ENCODE results near the gene RCOR3. TPM values are rescaled to one million over a fixed set of nuclear protein-coding genes. Genes with fewer than 3 reads are reported as not detected.
"Not testable (repeated sequence)": the region's sequence is repeated elsewhere in the genome, so short reads cannot be mapped to it uniquely, and the experiment has no call there.

The RCOR3 gene
- total RNA-seq (2014; rRNA removed; shearing (Covaris generic); ENCODE audit: low replicate concordance) = 6.6 and 34.3 TPM in 2 replicates

- in situ Hi-C loops (cut with HindIII; ENCODE audit: low pct_unique_long_range_greater_than_20kb, low sequenced_read_pairs) = no loop called here
- peak; percentile 94 for DNase-seq (ENCODE audit: low read depth)
These were observed at the start of gene RCOR3 for GRCh38 chr1:211258756-211259637. Gene RCOR3, plus strand, starts transcription at chr1:211259366. Its CDS starts 195 bp downstream, at chr1:211259561.

- in situ Hi-C loops (cut with HindIII; ENCODE audit: low pct_unique_long_range_greater_than_20kb, low sequenced_read_pairs) = no loop called here
- DNase-seq (ENCODE audit: low read depth) = no peak
These were observed 49.1 kb upstream of the RCOR3 start for GRCh38 chr1:211210052-211210451.

- no peak for DNase-seq (ENCODE audit: low read depth)
- in situ Hi-C loops (cut with HindIII; ENCODE audit: low pct_unique_long_range_greater_than_20kb, low sequenced_read_pairs) = no loop called here
These were observed 48.2 kb upstream of the RCOR3 start for GRCh38 chr1:211210965-211211364.

- in situ Hi-C loops (cut with HindIII; ENCODE audit: low pct_unique_long_range_greater_than_20kb, low sequenced_read_pairs) = no loop called here
These were observed 45.5 kb upstream of the RCOR3 start for GRCh38 chr1:211213702-211214101.

GRCh38 chr1:211215577-211215976 is 43.6 kb upstream of the RCOR3 start:
- DNase-seq (ENCODE audit: low read depth) = no peak
- in situ Hi-C loops (cut with HindIII; ENCODE audit: low pct_unique_long_range_greater_than_20kb, low sequenced_read_pairs) = no loop called here

More at GRCh38 chr1:211213702-211214101, 45.5 kb upstream of the RCOR3 start:
- DNase-seq (ENCODE audit: low read depth) = no peak

GRCh38 chr1:211217392-211217791 is 41.8 kb upstream of the RCOR3 start:
- in situ Hi-C loops (cut with HindIII; ENCODE audit: low pct_unique_long_range_greater_than_20kb, low sequenced_read_pairs) = no loop called here
- no peak for DNase-seq (ENCODE audit: low read depth)

GRCh38 chr1:211222469-211223234 is 36.5 kb upstream of the RCOR3 start:
- DNase-seq (ENCODE audit: low read depth); in situ Hi-C loops (cut with HindIII; ENCODE audit: low pct_unique_long_range_greater_than_20kb, low sequenced_read_pairs): not testable (repeated sequence)

- in situ Hi-C loops (cut with HindIII; ENCODE audit: low pct_unique_long_range_greater_than_20kb, low sequenced_read_pairs); DNase-seq (ENCODE audit: low read depth): not testable (repeated sequence)
These were observed 30.4 kb upstream of the RCOR3 start for GRCh38 chr1:211228573-211229364.

- in situ Hi-C loops (cut with HindIII; ENCODE audit: low pct_unique_long_range_greater_than_20kb, low sequenced_read_pairs) = no loop called here
- DNase-seq (ENCODE audit: low read depth) = no peak
These were observed 29.8 kb upstream of the RCOR3 start for GRCh38 chr1:211229365-211229759.

GRCh38 chr1:211231873-211232272 is 27.3 kb upstream of the RCOR3 start:
- DNase-seq (ENCODE audit: low read depth) = no peak
- in situ Hi-C loops (cut with HindIII; ENCODE audit: low pct_unique_long_range_greater_than_20kb, low sequenced_read_pairs) = no loop called here

- no peak for DNase-seq (ENCODE audit: low read depth)
- in situ Hi-C loops (cut with HindIII; ENCODE audit: low pct_unique_long_range_greater_than_20kb, low sequenced_read_pairs) = no loop called here
These were observed 22.4 kb upstream of the RCOR3 start for GRCh38 chr1:211236633-211237320.

GRCh38 chr1:211237579-211237978 is 21.6 kb upstream of the RCOR3 start:
- DNase-seq (ENCODE audit: low read depth) = no peak
- in situ Hi-C loops (cut with HindIII; ENCODE audit: low pct_unique_long_range_greater_than_20kb, low sequenced_read_pairs) = no loop called here

GRCh38 chr1:211240567-211240966 is 18.6 kb upstream of the RCOR3 start:
- in situ Hi-C loops (cut with HindIII; ENCODE audit: low pct_unique_long_range_greater_than_20kb, low sequenced_read_pairs); DNase-seq (ENCODE audit: low read depth): not testable (repeated sequence)

- in situ Hi-C loops (cut with HindIII; ENCODE audit: low pct_unique_long_range_greater_than_20kb, low sequenced_read_pairs) = no loop called here
- no peak for DNase-seq (ENCODE audit: low read depth)
These were observed 18.1 kb upstream of the RCOR3 start for GRCh38 chr1:211241071-211241470.

- in situ Hi-C loops (cut with HindIII; ENCODE audit: low pct_unique_long_range_greater_than_20kb, low sequenced_read_pairs); DNase-seq (ENCODE audit: low read depth): not testable (repeated sequence)
These were observed 15.5 kb upstream of the RCOR3 start for GRCh38 chr1:211243639-211244038.

- in situ Hi-C loops (cut with HindIII; ENCODE audit: low pct_unique_long_range_greater_than_20kb, low sequenced_read_pairs); DNase-seq (ENCODE audit: low read depth): not testable (repeated sequence)
These were observed 12.6 kb upstream of the RCOR3 start for GRCh38 chr1:211246583-211246982.

GRCh38 chr1:211247921-211248320 is 11.2 kb upstream of the RCOR3 start:
- no peak for DNase-seq (ENCODE audit: low read depth)
- in situ Hi-C loops (cut with HindIII; ENCODE audit: low pct_unique_long_range_greater_than_20kb, low sequenced_read_pairs) = no loop called here

GRCh38 chr1:211249611-211250010 is 9.6 kb upstream of the RCOR3 start:
- in situ Hi-C loops (cut with HindIII; ENCODE audit: low pct_unique_long_range_greater_than_20kb, low sequenced_read_pairs); DNase-seq (ENCODE audit: low read depth): not testable (repeated sequence)

Data from Caki2 (cell line).